Chondrocyte (in vitro differentiated cells): ENCODE data around the gene EPHA6. TPM values are rescaled to one million over a fixed set of nuclear protein-coding genes. Genes with fewer than 3 reads are reported as not detected.

Source experiments
- DNase-seq: peaks from one replicate; pipeline ENCODE4 v3.0.0; 2021; ENCODE audit warnings: mixed read lengths, low spot score
- H3K27ac Mint-ChIP-seq: one replicate; pipeline ENCODE4 v1.8.0; 2021; ENCODE audit warnings: mild to moderate bottlenecking, moderate library complexity, mixed read lengths; ENCODE audit not compliant: unreplicated experiment
- H3K27me3 Mint-ChIP-seq: 2 replicates; pipeline ENCODE4 v1.8.0; 2021; ENCODE audit warnings: low read depth, mixed read lengths
- H3K36me3 Mint-ChIP-seq: 2 replicates; pipeline ENCODE4 v1.8.0; 2021; ENCODE audit warnings: low read depth, mixed read lengths
- H3K4me1 Mint-ChIP-seq: 2 replicates; pipeline ENCODE4 v1.8.0; 2021; ENCODE audit warnings: low read depth, mild to moderate bottlenecking, mixed read lengths
- H3K4me3 Mint-ChIP-seq: one replicate; pipeline ENCODE4 v1.8.0; 2021; ENCODE audit warnings: mild to moderate bottlenecking, moderate library complexity, mixed read lengths; ENCODE audit not compliant: unreplicated experiment
- H3K9me3 Mint-ChIP-seq: 2 replicates; pipeline ENCODE4 v1.8.0; 2021; ENCODE audit warnings: low read depth, mixed read lengths
- total RNA-seq: library from RNA; stranded (reverse); gene quantifications from 3 replicates; pipeline ENCODE4 v1.2.1, GENCODE V29; 2021
- TF ChIP-seq, protein P1 (sequence below): fragments of 200-600 bp; sonication (generic); IDR thresholded peaks from 2 replicates; pipeline ENCODE4 v1.5.0; 2021; ENCODE audit warnings: antibody characterized with exemption, mild to moderate bottlenecking, moderate library complexity

EPHA6 gene
- total RNA-seq, 1 donor from 2014 or later, result 0.62 TPM

- H3K4me3 Mint-ChIP-seq, result no peak overlapping the region
- no peaks in the 10 kb centered on the region for H3K36me3 Mint-ChIP-seq
- TF ChIP-seq, protein P1, sequence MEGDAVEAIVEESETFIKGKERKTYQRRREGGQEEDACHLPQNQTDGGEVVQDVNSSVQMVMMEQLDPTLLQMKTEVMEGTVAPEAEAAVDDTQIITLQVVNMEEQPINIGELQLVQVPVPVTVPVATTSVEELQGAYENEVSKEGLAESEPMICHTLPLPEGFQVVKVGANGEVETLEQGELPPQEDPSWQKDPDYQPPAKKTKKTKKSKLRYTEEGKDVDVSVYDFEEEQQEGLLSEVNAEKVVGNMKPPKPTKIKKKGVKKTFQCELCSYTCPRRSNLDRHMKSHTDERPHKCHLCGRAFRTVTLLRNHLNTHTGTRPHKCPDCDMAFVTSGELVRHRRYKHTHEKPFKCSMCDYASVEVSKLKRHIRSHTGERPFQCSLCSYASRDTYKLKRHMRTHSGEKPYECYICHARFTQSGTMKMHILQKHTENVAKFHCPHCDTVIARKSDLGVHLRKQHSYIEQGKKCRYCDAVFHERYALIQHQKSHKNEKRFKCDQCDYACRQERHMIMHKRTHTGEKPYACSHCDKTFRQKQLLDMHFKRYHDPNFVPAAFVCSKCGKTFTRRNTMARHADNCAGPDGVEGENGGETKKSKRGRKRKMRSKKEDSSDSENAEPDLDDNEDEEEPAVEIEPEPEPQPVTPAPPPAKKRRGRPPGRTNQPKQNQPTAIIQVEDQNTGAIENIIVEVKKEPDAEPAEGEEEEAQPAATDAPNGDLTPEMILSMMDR, result no peak
- H3K27ac Mint-ChIP-seq, result no peak overlapping the region
- H3K4me1 Mint-ChIP-seq, result no peaks in the 10 kb centered on the region
- peaks cover 10% of the 10 kb centered on the region for H3K27me3 Mint-ChIP-seq
- no peaks in the 10 kb centered on the region for H3K9me3 Mint-ChIP-seq
- no peak for DNase-seq
Measured at GRCh38 chr3:97245201-97245910, 431.0 kb downstream of the EPHA6 start.

DNA sequence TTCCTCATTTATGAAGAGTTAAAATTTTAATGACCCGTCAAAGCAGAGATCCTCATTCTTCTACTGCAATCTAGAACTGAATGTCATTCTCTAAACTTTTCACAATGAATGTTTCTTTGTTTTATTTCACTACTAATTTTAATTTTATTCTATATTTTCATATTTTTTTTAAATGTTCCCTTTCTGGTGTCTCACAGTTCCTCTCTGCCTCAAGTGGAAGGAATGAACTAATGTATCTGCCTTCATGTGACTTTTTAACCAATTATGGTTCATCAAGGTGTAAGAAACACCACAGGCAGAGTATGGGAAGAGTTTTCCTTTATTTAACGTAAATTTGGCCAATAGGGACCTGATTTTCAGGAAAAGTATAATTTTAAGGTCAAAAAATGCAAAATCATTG is 441.7 kb downstream of the EPHA6 start:
- Mint-ChIP-seq H3K9me3 (no peaks in the 10 kb centered on the region), H3K36me3 (no peaks in the 10 kb centered on the region), H3K4me1 (no peaks in the 10 kb centered on the region), H3K27ac (no peak overlapping the region), H3K4me3 (no peak overlapping the region), H3K27me3 (peaks cover 6% of the 10 kb centered on the region)
- no peak for DNase-seq
- TF ChIP-seq, protein P1, result peak; percentile 54

DNA sequence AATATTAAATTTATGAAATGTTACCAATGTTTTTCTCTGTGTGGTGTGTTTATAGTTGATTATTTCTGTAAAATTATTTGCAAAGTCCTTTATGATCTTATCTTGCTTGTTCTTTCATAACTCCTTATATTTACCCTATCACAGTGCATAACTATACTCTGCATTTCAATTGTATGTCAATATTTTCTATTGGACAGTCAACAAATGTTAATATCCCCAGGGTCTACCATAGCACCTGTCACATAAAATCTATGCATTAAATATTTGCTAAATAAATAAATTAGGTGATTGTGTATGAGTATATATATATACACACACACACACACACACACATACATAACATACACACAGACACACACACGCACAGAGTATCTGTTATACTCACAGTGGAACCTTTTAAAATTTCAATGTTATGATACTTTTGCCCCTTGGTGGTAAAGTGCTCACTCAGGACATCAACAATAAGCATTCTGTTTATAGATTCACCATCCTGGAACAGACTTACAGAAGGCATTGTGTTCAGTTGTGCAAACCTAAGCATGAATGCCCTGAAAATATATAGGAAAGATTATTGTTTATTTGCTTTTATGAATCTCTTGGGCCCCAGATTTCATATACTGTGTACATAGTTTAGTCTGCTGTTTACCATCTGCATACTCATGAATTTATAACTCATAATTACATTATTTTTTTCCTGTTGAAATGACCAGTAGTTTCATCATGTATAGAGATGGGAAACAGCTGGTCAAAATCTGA is 443.7 kb downstream of the EPHA6 start:
- no peak overlapping the region for H3K4me3 Mint-ChIP-seq
- H3K27me3 Mint-ChIP-seq, result peaks cover 4% of the 10 kb centered on the region

GRCh38 chr3:97259263-97259662 is 444.9 kb downstream of the EPHA6 start:
- no peak for DNase-seq
- no peaks in the 10 kb centered on the region for H3K36me3 Mint-ChIP-seq
- H3K27me3 Mint-ChIP-seq, result peaks cover 4% of the 10 kb centered on the region
- TF ChIP-seq, protein P1, result no peak
- H3K4me1 Mint-ChIP-seq, result no peaks in the 10 kb centered on the region
- H3K4me3 Mint-ChIP-seq, result no peak overlapping the region
- no peaks in the 10 kb centered on the region for H3K9me3 Mint-ChIP-seq
- H3K27ac Mint-ChIP-seq, result no peak overlapping the region

More for the DNA sequence above, 443.7 kb downstream of the EPHA6 start:
- no peaks in the 10 kb centered on the region for H3K4me1 Mint-ChIP-seq
- TF ChIP-seq, protein P1, result no peak
- no peak for DNase-seq
- H3K27ac Mint-ChIP-seq, result no peak overlapping the region
- no peaks in the 10 kb centered on the region for H3K9me3 Mint-ChIP-seq
- no peaks in the 10 kb centered on the region for H3K36me3 Mint-ChIP-seq

DNA sequence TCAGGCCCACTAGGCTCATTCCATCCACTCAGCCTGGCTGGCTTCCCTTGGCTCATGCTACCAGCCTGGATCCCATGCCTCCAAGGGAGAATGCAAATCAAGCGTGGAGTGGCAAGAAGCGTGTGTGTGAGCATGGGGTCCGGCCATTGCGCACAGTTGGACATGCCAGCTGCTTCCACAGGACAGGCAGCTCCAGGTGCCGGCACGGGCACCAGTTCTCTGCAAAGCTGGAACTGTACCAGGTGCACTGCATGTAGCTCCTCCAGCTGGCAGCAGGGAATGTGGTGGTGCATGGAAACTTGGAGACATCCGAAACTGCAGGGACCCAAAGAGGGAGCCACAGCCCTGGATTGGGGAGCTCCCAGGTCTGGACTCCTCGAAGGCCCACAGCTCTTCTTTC is 449.8 kb downstream of the EPHA6 start:
- Mint-ChIP-seq H3K4me1 (no peaks in the 10 kb centered on the region), H3K36me3 (no peaks in the 10 kb centered on the region), H3K27ac (no peak overlapping the region), H3K4me3 (no peak overlapping the region), H3K9me3 (no peaks in the 10 kb centered on the region), H3K27me3 (peaks cover 6% of the 10 kb centered on the region)
- TF ChIP-seq, protein P1, result no peak
- DNase-seq, result no peak
